NB4 (cell line): Measurements from ENCODE around the gene NRBP1.

ENCODE experiments used
- CTCF ChIP-seq: IDR thresholded peaks from one replicate; pipeline ENCODE4 v1.5.1; 2012; ENCODE audit warnings: low read depth, low read length
- MYC ChIP-seq: IDR thresholded peaks from 2 replicates; pipeline ENCODE4 v1.6.1; 2011; ENCODE audit warnings: low read depth, low read length
- POLR2A ChIP-seq: IDR thresholded peaks from 2 replicates; pipeline ENCODE4 v1.6.1; 2011; ENCODE audit warnings: mild to moderate bottlenecking; ENCODE audit not compliant: insufficient read length; ENCODE audit errors: extremely low read depth

GRCh38 chr2:27381577-27382181 is 46.8 kb upstream of the NRBP1 start:
- TF ChIP-seq CTCF (no peak), POLR2A (no peak), MYC (no peak)
